ENCODE results near the gene TTC27. TPM values are rescaled to one million over a fixed set of nuclear protein-coding genes. Genes with fewer than 3 reads are reported as not detected.
A peak's percentile ranks its signal among the peaks of the same experiment; 100 is the strongest.

TTC27 gene
- total RNA-seq, 1 donor from 2014 or later, result 18.4 TPM

DNA sequence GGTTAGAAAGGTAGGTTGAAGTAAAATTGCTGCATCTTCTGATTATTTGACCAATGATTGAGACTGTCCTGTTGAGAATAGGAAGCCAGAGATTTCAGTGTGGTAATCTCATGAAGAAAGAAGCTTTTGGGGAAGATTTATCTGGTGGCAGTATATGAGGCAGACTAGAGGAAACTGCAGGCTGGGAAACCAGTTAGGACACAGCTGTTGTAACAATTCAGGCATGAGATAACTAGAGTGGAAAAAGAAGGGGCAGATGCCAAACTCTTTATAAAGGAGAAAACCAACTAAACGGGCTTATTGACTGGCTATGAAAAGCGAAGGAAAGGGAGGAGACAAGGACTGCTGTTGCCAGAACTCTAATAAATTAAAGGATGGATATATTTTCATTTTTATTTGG is 155.6 kb downstream of the TTC27 start:
- peaks cover 54% of the 10 kb centered on the region for H3K36me3 Mint-ChIP-seq
- no peak overlapping the region for H3K27ac Mint-ChIP-seq
- H3K4me3 Mint-ChIP-seq, result no peak overlapping the region
- DNase-seq (ENCODE audit: low spot score in 2 of 2, unreplicated experiment in 2 of 2), result no peak
- TF ChIP-seq, protein P1, sequence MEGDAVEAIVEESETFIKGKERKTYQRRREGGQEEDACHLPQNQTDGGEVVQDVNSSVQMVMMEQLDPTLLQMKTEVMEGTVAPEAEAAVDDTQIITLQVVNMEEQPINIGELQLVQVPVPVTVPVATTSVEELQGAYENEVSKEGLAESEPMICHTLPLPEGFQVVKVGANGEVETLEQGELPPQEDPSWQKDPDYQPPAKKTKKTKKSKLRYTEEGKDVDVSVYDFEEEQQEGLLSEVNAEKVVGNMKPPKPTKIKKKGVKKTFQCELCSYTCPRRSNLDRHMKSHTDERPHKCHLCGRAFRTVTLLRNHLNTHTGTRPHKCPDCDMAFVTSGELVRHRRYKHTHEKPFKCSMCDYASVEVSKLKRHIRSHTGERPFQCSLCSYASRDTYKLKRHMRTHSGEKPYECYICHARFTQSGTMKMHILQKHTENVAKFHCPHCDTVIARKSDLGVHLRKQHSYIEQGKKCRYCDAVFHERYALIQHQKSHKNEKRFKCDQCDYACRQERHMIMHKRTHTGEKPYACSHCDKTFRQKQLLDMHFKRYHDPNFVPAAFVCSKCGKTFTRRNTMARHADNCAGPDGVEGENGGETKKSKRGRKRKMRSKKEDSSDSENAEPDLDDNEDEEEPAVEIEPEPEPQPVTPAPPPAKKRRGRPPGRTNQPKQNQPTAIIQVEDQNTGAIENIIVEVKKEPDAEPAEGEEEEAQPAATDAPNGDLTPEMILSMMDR (IDR thresholded peaks at IDR 0.05; ENCODE audit: unreplicated experiment), result no peak
- H3K4me1 Mint-ChIP-seq, result peaks cover 7% of the 10 kb centered on the region
- peaks cover 40% of the 10 kb centered on the region for H3K9me3 Mint-ChIP-seq
- no peaks in the 10 kb centered on the region for H3K27me3 Mint-ChIP-seq (ENCODE audit: low read depth)

DNA sequence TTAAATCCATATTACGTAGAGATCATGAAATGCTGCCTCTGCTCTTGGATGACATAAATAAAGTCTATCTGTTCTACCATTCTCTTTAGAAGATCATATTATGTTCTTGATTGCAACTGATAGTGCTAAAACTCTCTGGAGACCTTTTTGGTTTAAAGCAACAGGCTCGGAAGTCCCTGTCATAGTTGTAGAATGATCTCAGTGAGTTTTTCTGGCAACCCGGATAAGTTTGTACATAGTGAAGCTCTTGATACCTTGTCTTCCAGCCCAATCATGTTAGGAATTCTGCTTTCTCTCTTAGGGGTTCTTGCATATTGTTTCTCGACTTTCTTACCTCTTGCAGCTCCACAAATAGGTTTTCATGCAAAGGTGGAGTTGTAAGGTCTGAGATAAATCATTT is 156.1 kb downstream of the TTC27 start:
- Mint-ChIP-seq H3K4me3 (no peak overlapping the region), H3K27ac (no peak overlapping the region), H3K27me3 (ENCODE audit: low read depth) (no peaks in the 10 kb centered on the region), H3K9me3 (peaks cover 40% of the 10 kb centered on the region), H3K4me1 (peaks cover 9% of the 10 kb centered on the region), H3K36me3 (peaks cover 49% of the 10 kb centered on the region)
- TF ChIP-seq, protein P1 (IDR thresholded peaks at IDR 0.05; ENCODE audit: unreplicated experiment), result no peak
- DNase-seq (ENCODE audit: low spot score in 2 of 2, unreplicated experiment in 2 of 2), result no peak

DNA sequence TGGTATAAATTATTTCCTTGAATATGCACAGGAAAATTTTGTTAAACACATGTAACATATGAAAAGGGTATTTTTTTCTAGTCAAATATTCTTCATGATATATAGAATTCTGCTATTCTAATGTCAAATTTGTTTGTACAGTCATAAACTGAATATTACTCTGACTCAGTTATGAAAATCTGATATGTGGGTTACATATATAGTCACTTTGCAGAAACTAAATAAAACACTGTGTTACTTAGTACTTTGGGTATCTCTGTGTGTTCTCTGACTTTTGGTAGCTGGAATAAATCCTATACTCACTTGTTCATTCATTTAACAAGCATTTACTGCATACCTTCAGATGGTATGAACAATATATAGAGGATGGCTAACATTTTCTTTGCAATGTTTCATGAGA is 159.4 kb downstream of the TTC27 start:
- peaks cover 9% of the 10 kb centered on the region for H3K4me1 Mint-ChIP-seq
- H3K9me3 Mint-ChIP-seq, result peaks cover 42% of the 10 kb centered on the region
- no peaks in the 10 kb centered on the region for H3K27me3 Mint-ChIP-seq (ENCODE audit: low read depth)
- peaks cover 41% of the 10 kb centered on the region for H3K36me3 Mint-ChIP-seq
- H3K27ac Mint-ChIP-seq, result no peak overlapping the region
- TF ChIP-seq, protein P1 (IDR thresholded peaks at IDR 0.05; ENCODE audit: unreplicated experiment), result no peak
- no peak overlapping the region for H3K4me3 Mint-ChIP-seq
- no peak for DNase-seq (ENCODE audit: low spot score in 2 of 2, unreplicated experiment in 2 of 2)

DNA sequence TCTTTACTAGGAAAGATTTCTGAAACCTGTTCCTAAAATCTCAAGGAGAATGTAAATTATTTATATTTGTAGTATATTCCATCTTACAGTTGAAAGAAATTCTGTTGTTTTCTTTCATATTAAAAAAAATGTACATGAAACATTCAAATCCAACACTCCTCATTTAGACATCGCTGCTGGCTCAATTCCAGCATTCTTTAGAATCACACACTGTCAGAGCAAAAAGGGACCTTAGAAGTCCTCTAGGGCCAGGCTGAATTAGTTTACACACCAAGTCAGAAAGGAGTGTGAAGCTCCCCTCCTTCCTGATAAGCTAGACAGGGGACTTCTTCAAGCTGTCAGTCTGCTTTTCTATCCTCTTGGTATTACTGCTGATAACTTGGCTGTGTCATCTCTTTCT is 160.3 kb downstream of the TTC27 start:
- Mint-ChIP-seq H3K27ac (peak overlapping the region; percentile 10), H3K36me3 (peaks cover 44% of the 10 kb centered on the region), H3K4me1 (peaks cover 9% of the 10 kb centered on the region), H3K4me3 (no peak overlapping the region), H3K9me3 (peaks cover 45% of the 10 kb centered on the region), H3K27me3 (ENCODE audit: low read depth) (no peaks in the 10 kb centered on the region)
- DNase-seq (ENCODE audit: low spot score in 2 of 2, unreplicated experiment in 2 of 2), result no peak
- TF ChIP-seq, protein P1 (IDR thresholded peaks at IDR 0.05; ENCODE audit: unreplicated experiment), result no peak

DNA sequence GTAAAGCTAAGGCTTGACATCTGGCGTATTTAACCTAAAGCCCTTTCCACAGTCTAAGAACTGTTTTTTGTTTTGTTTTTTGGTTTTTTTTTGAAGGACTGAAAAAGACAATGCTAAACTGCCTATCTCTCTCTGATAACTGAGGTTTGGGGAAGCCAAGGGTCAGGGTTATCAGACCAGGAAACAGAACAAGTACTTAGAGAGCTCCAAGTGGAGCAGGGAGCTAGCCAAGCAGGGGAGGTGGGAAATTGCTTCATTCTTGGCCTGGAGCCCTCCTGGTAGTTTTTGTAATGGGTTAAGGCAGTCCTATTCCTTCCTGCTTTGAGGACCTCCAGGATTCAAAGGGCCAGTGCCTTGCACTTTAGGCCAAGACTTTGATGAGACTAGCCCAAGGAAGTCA is 164.6 kb downstream of the TTC27 start:
- H3K27ac Mint-ChIP-seq, result no peak overlapping the region
- peaks cover 18% of the 10 kb centered on the region for H3K36me3 Mint-ChIP-seq
- TF ChIP-seq, protein P1 (IDR thresholded peaks at IDR 0.05; ENCODE audit: unreplicated experiment), result no peak
- H3K4me1 Mint-ChIP-seq, result peaks cover 9% of the 10 kb centered on the region
- no peak overlapping the region for H3K4me3 Mint-ChIP-seq
- no peak for DNase-seq (ENCODE audit: low spot score in 2 of 2, unreplicated experiment in 2 of 2)
- no peaks in the 10 kb centered on the region for H3K27me3 Mint-ChIP-seq (ENCODE audit: low read depth)
- peaks cover 23% of the 10 kb centered on the region for H3K9me3 Mint-ChIP-seq

DNA sequence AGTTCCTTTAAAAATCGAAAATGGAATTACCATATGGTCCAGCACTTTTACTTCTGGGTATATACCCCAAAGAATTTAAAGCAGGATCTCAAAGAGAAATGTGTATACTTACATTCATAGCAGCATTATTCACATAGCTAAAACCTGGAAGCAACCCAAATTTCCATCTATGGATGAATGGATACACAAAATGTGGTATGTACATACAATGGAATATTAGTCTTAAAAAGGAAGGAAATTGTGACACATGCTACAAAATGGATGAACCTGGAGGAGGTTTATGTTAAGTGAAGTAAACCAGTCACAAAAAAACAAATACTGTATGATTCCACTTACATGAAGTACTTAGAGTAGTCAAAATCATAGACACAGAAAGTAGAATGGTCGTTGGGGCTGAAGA is 171.0 kb downstream of the TTC27 start:
- peaks cover 4% of the 10 kb centered on the region for H3K9me3 Mint-ChIP-seq
- H3K27ac Mint-ChIP-seq, result no peak overlapping the region
- H3K36me3 Mint-ChIP-seq, result peaks cover 4% of the 10 kb centered on the region
- H3K4me3 Mint-ChIP-seq, result no peak overlapping the region
- TF ChIP-seq, protein P1 (IDR thresholded peaks at IDR 0.05; ENCODE audit: unreplicated experiment), result no peak
- no peak for DNase-seq (ENCODE audit: low spot score in 2 of 2, unreplicated experiment in 2 of 2)
- H3K27me3 Mint-ChIP-seq (ENCODE audit: low read depth), result no peaks in the 10 kb centered on the region
- no peaks in the 10 kb centered on the region for H3K4me1 Mint-ChIP-seq

Data from mesothelial cell of epicardium (in vitro differentiated cells).